AG09309 (cell line): Measurements from ENCODE around the gene ESR1.
"Not testable (repeated sequence)": the region's sequence is repeated elsewhere in the genome, so short reads cannot be mapped to it uniquely, and the experiment has no call there.

Experiments
- DNase-seq: peaks from one replicate; pipeline ENCODE4 v3.0.0-alpha.2; 2010; ENCODE audit warnings: low read depth
- H3K4me3 ChIP-seq: 2 replicates; pipeline ENCODE4 v1.5.1; 2011; ENCODE audit warnings: mild to moderate bottlenecking, low read depth, low read length, moderate library complexity; ENCODE audit not compliant: control insufficient read depth
- TF ChIP-seq, protein P1 (sequence below): IDR thresholded peaks from 2 replicates; pipeline ENCODE4 v1.5.1; 2011; ENCODE audit warnings: mild to moderate bottlenecking, low read depth, low read length, inconsistent platforms; ENCODE audit not compliant: insufficient read depth, control insufficient read depth; ENCODE audit errors: missing control alignments

ESR1 gene

DNA sequence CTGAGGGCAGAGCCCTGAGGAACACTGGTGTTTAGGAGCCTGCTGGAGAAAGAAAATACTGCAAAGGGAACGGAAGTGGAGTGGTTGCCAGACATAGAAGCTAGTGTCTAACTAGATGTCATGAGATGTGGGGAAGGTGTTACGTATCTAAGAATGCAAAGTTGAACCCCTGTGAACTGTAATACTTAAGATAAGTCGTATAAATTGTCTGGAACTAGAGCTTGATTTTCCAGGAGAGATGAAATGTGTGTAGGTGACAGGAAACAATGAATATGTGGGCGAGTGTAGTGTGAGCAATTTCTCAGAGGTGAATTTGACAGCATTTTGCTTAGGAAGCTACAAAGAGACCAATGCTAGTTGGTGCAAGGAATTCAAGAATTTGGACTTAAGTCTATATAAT, 27.9 kb downstream of the ESR1 start:
- TF ChIP-seq, protein P1, sequence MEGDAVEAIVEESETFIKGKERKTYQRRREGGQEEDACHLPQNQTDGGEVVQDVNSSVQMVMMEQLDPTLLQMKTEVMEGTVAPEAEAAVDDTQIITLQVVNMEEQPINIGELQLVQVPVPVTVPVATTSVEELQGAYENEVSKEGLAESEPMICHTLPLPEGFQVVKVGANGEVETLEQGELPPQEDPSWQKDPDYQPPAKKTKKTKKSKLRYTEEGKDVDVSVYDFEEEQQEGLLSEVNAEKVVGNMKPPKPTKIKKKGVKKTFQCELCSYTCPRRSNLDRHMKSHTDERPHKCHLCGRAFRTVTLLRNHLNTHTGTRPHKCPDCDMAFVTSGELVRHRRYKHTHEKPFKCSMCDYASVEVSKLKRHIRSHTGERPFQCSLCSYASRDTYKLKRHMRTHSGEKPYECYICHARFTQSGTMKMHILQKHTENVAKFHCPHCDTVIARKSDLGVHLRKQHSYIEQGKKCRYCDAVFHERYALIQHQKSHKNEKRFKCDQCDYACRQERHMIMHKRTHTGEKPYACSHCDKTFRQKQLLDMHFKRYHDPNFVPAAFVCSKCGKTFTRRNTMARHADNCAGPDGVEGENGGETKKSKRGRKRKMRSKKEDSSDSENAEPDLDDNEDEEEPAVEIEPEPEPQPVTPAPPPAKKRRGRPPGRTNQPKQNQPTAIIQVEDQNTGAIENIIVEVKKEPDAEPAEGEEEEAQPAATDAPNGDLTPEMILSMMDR, result no peak
- H3K4me3 ChIP-seq, result no peak overlapping the region
- no peak for DNase-seq

DNA sequence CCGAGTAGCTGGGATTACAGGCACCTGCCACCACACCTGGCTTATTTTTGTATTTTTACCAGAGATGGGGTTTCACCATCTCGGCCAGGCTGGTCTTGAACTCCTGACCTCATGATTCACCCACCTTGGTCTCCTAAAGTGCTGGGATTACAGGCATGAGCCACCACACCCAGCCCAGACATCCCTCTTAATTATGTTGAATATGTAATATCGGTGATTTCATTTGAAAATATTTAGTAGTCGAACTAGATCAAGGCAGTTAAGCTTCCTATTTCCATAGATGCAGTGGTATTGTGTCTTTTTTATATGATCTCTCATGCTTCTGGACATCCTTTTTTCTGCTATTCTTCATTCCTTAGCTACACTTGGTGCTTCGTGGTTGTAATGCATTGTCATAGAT, 29.7 kb downstream of the ESR1 start:
- TF ChIP-seq, protein P1, result no peak

DNA sequence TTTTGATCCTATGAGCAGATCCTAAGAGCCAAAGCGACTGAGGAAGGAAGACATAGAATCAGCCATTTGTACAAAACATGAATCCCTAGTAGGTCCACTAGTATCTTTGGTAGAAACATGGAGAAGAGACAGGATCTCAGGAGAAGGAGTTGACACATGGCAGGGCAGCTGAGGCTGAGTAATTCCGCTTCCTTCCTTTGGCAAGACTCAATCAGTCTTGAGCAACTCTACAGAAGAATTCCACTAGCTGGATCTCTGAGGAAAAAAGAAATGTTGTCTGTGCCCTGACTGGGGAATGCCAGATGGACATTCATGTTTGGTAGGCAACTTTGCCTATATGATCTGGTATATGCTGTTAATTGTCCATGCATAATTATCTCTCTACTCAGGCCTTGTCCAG, 35.3 kb downstream of the ESR1 start:
- no peak for DNase-seq
- TF ChIP-seq, protein P1, result no peak
- no peak overlapping the region for H3K4me3 ChIP-seq

More for the DNA sequence above, 29.7 kb downstream of the ESR1 start:
- DNase-seq, result no peak
- no peak overlapping the region for H3K4me3 ChIP-seq

DNA sequence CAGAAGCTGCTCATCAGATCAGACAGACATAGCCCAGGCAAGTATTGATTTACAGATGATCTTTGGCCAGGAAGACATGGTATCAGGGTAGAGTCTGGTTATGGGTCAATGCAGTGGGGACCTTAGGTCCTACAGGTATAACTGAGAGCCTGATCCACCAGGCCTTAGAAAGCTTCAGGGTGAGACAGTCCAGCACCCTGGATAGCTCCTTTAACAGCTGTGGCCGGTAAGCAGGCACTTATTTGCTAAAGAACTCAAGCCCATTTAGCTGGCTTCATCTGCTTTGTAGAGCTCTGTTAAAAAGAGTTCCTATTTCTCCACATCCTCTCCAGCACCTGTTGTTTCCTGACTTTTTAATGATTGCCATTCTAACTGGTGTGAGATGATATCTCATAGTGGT, 39.6 kb downstream of the ESR1 start:
- DNase-seq, result no peak
- TF ChIP-seq, protein P1, result no peak
- no peak overlapping the region for H3K4me3 ChIP-seq

DNA sequence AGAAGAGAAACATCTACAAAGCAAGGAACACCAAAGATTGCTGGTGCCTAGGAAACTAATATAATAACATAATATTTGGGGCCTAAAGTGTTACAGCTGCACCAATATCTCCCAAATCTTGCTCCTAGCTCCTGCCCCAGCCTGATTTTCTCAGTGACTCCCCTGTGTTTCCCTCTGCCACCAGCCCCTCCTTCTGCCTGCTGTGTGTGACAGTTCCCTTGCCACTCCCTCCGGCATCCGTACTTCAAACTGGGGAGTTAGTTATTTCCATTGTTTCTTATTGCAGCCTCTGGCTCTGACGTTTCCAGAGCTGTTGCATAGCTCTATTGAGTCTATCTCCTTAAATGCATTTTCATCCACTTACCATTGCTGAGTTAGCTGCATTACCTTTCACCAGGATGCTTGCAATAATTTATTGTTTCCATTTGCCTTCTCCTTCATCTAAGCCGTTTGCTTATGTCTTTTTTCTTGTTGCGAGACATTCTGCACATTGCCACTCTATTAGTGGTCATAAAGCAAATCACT, 43.1 kb downstream of the ESR1 start:
- no peak for DNase-seq
- TF ChIP-seq, protein P1, result no peak

DNA sequence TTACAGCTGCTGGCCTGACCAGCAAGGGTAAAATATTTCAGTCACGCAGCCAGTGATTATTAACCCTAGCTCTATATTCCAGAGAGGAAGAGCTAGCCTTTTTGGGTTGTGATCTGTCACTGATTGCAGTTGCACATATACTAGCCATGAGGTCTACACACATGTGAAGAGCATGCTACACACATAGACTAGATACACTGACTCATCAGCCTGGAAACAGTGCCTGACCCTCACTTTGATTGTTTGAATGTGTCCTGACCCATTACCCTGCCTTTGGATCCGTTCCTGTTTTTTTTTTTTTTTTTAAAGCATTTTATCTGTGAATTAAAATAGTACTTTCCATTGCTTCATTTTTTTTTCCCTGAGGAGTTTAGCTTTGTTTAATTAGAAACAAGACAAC, 50.8 kb downstream of the ESR1 start:
- DNase-seq, result no peak
- no peak overlapping the region for H3K4me3 ChIP-seq
- TF ChIP-seq, protein P1, result no peak

More for the DNA sequence above, 43.1 kb downstream of the ESR1 start:
- H3K4me3 ChIP-seq, result no peak overlapping the region

DNA sequence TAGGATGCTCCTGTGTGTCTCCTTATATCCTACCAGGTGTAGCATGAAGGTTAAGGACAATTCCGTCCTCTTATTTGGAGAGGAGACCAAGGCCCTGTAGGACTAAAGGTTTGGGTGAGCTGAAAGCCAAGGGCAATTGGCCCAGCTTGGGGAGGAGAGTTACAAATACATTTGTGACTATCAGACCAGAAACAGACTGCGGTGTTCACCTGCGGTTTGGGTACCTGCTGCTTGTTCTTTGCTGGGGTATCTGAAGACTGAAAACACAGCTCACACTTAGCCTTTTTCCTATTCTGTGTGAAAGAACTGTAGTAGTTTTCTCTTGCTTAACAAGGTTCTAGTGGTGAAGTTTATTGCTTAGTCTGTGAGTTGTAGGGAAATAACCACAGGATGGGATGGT, 55.0 kb downstream of the ESR1 start:
- DNase-seq, result no peak
- TF ChIP-seq, protein P1, result no peak
- H3K4me3 ChIP-seq, result no peak overlapping the region

DNA sequence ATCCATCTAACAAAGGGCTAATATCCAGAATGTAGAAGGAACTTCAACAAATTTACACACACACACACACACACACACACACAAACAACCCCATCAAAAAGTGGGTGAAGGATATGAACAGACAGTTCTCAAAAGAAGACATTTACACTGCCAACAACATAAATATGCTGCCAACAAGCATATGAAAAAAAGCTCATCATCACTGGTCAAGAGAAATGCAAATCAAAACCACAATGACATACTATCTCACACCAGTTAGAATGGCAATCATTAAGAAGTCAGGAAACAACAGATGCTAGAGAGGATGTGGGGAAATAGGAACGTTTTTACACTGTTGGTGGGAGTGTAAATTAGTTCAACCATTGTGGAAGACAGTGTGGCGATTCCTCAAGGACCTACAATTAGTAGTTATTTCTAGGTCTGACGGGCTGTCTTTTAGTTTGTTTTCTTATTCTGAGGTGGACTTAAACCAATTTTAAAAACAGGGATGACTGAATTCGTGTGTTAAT, 59.9 kb downstream of the ESR1 start:
- not testable (repeated sequence) for DNase-seq, H3K4me3 ChIP-seq
